ENCODE results near the gene NONO.
"Not testable (repeated sequence)": the region's sequence is repeated elsewhere in the genome, so short reads cannot be mapped to it uniquely, and the experiment has no call there.

NONO gene

DNA sequence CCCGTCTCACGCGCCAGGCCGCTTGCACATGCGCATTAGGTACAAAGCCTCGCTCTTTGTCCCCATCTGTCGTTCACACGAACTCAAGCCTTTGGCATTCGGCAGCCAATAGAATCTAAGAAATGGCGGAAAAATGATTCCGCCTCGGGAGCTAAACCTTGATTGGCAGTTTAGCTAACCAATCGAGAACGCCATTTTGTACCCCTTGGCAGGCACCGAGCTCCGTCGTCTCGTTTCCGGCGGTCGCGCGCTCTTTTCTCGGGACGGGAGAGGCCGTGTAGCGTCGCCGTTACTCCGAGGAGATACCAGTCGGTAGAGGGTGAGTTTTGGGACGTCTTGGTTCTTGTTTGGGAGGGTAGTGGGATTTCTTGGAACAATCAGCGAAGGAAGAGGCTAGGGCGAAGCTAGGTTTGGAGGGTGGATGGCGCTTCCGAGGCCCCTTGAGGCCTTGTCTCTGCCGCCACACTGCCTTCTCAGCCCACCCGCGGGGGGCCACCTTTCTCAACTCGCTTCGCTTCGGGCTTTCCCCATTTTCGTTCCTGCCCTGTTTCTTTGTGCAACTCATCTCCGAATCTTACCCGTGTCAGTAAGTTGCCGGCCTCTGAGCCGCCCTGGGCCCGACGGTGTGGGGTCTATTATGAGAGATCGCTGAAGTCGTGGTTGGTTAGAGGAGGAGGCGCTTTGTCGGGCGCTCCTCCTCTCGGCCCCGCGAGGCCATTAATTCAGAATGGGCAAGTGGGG is at the start of gene NONO:
TSS of gene NONO (plus strand) at position 233 of the 741 bp plus-strand sequence. CDS start 7,003 bp downstream, outside the sequence.
- peak; percentile 95 to 99 (median 99) for DNase-seq

- no peak for DNase-seq
These were observed 48.0 kb upstream of the NONO start for GRCh38 chrX:71235482-71235881.

DNA sequence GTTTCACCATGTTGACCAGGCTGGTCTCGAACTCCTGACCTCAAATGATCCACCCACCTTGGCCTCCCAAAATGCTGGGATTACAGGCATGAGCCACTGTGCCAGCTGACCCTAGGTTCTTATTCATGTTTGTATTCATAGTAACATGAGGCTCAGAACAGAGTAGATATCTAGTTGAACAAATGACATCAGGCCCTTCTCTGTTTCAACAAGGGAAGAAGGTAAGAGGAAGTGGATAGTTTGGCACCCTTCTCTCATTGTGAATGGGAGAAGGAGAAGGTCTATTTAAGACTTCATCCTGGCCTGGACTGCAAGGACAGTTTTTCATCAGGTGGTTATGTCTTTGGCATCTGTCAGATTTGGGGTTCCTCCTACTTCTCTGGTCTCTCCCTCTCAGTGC is 46.6 kb upstream of the NONO start:
- DNase-seq = no peak

DNA sequence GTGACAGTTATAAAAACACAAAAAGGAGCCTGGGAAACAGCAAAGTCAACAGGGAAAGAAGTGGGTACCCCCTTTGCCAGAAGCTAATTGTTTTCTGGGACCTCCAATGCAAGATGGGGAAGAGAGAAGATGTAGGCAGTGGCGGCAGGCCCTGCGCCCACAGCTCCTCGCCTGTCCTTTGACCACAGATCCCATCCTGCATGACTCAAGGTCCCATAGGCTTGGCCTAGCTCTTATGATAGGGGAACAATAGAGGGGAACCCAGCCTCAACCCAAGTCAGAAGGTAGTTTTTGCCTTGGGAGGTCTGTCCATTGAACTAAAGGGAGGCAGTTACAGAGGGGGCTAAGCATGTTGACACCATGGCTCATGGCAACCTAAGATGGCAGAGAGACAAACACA is 43.7 kb upstream of the NONO start:
- DNase-seq = no peak

- no peak for DNase-seq
These were observed 42.1 kb upstream of the NONO start for GRCh38 chrX:71241301-71241700.

- DNase-seq = no peak
These were observed 38.9 kb upstream of the NONO start for GRCh38 chrX:71244359-71245128.

GRCh38 chrX:71245159-71245558 is 38.3 kb upstream of the NONO start:
- DNase-seq = no peak

GRCh38 chrX:71250841-71251240 is 32.6 kb upstream of the NONO start:
- DNase-seq = no peak

- DNase-seq = no peak
These were observed 31.9 kb upstream of the NONO start for GRCh38 chrX:71251466-71251973.

DNA sequence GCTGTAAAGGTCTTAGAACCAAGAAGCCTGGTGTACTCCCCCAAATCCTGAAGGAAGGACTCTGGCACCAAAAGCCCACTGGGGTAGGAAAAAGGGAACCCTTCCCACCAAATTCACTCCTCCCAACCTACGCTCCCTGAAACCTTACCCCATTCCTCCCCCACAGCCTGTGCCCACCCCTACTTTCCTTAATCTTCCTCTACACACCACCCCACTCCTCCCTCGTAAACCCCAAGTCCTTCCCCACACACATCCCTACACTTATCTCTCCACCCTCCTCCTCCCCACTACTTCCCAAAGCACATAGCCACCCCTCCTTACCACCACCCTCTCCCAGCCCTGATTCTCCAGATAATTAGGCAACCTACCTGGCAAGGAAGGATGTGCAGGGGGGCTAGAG is 31.2 kb upstream of the NONO start:
- DNase-seq = no peak

GRCh38 chrX:71253253-71254091 is 30.0 kb upstream of the NONO start:
- peak; percentile 2 to 67 (median 33) for DNase-seq

GRCh38 chrX:71254092-71254963 is 29.1 kb upstream of the NONO start, which contains the start of gene ZMYM3:
TSS of gene ZMYM3 (minus strand) at chrX:71254140. CDS start at chrX:71253255, 885 bp downstream.
- DNase-seq = peak; percentile 86 to 92 (median 88)

GRCh38 chrX:71256051-71256450 is 27.4 kb upstream of the NONO start:
- DNase-seq = peak in 1 of 3 experiments; percentile 36

- no peak for DNase-seq
These were observed 26.6 kb upstream of the NONO start for GRCh38 chrX:71256856-71257255.

DNA sequence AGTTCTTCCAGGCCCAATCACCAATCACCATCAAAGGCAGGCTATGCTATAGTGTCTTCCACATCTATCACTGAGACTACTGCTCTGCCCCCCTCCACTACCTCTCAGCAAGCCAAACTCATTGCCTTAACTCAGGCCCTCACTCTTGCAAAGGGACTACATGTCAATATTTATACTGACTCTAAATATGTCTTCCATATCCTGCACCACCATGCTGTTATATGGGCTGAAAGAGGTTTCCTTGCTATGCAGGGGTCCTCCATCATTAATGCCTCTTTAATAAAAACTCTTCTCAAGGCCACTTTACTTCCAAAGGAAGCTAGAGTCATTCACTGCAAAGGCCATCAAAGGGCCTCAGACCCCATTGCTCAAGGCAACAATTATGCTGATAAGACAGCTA is 14.8 kb upstream of the NONO start:
- DNase-seq = not testable (repeated sequence)

- no peak for DNase-seq
These were observed 13.5 kb upstream of the NONO start for GRCh38 chrX:71269801-71270395.

DNA sequence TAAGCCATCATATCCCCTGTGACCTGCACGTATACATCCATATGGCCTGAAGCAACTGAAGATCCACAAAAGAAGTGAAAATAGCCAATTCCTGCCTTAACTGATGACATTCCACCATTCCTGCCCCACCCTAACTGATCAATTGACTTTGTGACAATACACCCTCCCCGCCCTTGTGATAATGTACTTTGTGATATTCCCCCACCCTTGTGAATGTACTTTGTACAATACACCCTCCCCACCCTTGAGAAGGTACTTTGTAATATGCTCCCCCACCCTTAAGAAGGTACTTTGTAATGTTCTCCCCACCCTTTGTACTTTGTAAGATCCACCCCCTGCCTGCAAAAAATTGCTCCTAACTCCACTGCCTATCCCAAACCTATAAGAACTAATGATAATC is 11.1 kb upstream of the NONO start:
- DNase-seq = not testable (repeated sequence)

- DNase-seq = not testable (repeated sequence)
These were observed 2.1 kb upstream of the NONO start for GRCh38 chrX:71281300-71281699.

- DNase-seq = peak in 2 of 3 experiments; percentile 72 to 85
These were observed 677 bp upstream of the NONO start for GRCh38 chrX:71282514-71283402.

GRCh38 chrX:71285929-71286328 is 2.5 kb downstream of the NONO start:
- no peak for DNase-seq

All from NCI-H1417 (cell line).